UCSD-AML1 (cell line): ENCODE results near the gene SP140L.
"Not testable (repeated sequence)": the region's sequence is repeated elsewhere in the genome, so short reads cannot be mapped to it uniquely, and the experiment has no call there.

Experiments
- DNase-seq: peaks from one replicate; lab custom pipeline; 2025; ENCODE audit not compliant: unreplicated experiment; lab: John Stamatoyannopoulos, UW

The SP140L gene

DNA sequence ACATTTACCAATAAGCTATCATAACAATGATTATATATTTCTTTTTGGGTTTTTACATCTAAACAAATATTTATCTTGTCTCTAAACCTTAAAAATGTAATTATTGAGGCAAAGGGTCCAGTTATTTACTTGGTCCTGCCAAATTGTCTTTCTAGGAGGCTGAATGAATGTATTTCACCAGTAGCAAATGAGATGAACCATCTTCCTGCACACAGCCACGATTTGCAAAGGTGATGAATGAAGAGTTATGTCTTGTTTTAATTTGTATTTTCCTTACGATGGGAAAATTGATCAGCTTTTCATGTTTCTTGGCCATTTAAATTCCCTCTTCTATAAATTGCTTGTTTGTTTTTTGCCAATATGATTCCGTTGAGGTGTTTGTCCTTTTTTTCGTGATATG is 90.4 kb downstream of the SP140L start:
- DNase-seq = no peak

DNA sequence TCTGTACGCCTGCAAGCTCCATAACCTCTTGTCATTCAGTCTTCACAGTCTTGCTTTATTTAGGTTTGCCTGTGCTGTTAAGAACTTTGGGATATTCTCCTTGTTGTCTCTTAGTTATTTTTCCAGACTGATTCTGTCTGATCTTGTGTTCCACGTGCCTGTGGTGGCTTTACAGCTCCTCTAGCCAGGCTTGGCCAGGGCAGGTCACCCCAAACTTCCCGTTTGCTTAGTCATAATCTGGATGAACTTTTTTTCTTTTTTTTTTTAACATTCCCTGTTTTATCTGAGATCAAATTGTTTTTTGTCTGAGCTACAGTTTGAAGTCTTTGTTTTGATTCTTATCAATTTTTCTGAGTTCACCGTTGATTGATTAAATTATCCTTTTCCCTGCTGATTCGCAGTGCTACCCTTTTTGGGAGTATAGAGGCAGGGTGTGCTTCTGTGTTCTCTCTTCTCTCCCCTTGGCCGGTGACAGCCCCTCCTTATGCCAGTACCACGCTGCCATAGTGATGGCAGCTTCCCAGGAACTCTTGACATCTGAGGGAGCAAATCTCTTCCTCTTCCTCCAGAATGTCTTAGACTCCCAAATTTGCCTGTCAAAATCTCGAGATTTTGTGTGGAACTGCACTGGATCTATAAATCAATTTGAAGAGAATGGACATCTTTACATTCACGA is 91.5 kb downstream of the SP140L start:
- no peak for DNase-seq

DNA sequence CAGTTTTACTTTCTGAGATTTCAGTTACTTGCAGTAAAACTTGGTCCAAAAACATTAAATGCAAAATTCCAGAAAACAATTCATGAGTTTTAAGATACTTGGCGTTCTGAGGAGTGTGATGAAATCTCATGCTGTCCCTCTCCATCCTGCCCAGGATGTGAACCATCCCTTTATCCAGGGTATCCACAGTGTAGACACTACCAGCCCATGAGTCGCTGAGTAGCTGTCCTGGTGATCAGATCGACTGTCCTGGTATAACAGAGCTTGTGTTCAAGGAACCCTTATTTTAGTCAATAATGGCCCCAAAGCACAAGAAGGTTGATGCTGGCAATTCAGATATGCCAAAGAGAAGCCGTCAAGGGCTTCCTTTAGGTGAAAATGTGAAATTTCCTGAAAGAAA is 92.2 kb downstream of the SP140L start:
- no peak for DNase-seq

DNA sequence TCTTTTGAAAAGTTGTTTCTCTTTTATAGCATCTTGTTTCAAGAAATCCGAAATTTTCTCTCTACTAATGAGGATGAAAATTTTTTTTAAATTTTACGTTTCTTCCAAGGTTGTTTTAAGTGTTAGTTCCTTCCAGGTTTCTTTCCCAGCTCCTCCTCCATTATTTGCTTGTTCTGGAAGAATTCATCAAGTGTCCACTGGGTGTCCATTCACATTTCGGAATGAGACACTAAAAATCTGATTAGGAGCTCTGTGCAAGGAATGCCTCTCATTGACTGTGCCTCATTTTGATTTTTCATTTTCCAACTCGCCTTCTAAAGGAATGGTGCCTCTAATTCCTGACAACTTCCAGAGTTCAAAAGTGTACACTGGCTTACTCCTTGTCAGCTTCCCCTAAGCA is 95.2 kb downstream of the SP140L start:
- DNase-seq = no peak

DNA sequence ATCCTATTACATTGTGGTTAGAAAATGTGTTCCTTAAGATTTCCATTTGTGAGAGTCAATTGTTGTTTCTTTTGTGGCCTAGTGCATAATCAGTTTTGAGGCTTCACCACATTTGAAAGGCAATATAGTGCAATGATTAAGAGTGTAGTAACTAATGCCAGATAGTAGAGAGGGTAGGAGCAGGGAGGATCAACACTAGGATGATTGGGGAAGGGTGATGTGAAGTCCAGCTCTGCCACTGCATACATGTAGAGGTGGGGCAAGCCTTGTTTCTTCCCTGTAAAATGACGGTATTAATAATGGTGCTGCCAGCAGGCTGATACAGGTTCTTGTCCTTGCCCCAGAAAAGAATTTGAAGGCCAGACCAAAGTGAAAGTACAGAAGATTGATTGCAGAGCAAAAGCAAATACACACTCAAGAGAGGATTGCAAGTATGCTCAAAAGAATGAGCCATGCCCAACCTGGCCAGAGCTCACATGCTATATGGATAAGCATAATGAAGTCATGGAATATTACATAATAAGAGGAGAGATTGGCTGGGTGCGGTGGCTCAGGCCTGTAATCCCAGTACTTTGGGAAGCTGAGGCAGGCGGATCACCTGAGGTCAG is 97.0 kb downstream of the SP140L start:
- no peak for DNase-seq

DNA sequence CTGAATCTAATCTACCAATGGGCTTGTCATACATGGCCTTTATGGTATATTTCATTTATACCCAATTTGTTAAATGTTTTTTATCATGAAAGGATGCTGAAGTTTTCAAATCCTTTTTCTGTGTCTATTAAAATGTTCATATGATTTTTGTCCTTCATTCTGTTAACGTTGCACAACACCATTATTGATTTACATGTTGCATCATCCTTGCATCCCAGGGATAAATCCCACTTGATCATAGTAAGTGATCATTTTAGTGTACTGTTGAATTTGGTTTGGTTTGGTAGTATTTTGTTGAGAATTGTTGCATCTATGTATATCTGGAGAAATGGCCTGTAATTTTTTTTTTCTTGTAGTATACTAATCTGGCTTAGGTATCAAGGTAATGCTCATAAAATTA is 98.4 kb downstream of the SP140L start:
- no peak for DNase-seq

DNA sequence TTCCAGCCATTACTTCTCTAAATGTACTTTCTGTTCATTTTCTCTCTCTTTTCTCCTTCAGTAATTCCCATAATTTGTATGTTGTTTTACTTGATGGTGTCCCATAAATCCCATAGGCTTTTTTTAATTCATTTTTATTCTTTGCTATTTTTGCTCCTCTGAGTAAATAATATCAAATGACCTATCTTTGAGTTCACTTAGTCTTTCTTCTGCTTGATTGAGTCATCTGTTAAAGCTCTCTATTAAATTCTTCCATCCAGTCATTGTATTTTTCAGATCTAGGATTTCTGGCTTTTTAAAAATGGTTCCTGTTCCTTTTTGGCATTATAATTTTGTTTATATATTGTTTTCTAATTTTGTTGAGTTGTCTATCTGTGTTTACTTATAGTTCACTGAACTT is 102.5 kb downstream of the SP140L start:
- no peak for DNase-seq

DNA sequence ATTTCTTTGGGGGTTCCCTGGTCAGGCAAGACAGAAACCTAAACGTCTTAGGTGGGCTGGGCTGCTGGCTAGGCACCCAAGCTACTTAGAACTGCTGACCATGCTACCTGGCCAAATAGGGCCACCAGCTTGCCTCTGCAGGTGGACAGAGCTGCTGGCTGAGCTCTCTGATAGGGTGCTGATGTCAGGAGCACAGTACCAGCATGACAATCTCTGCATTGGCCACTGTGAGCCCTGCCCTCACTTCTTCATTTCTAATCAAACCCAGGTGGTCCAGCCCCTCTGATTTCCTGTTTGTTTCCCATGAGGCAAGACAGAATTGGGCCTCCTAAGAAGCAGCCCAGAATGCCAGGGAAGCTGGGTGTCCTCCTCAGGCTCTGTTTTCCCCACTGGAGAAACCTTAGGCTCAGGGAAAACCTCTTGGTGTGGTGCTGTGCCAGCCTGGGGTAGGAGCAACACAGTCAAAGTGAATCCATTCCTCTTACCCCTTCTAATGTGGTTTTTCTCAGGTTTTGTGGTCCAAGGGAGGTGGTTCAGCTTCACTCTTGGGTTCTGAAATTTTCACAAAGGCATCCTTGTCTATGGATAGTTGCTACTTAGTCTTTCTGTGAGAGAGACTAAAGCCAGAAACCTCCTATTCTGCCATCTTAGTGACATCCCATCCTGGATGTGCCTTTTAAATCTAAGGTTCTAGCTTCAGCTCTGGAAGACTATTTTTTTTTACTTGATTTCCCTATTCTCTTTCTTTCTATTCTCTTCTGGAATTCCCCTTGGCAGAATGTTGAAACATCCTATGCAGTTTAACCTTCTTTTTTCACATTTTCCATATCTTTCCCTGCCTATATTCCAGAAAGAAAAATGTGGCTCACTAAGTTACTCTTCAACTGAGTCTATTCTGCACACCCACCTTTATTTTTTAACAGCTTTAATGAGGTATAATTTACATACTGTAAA is 104.2 kb downstream of the SP140L start:
- no peak for DNase-seq

DNA sequence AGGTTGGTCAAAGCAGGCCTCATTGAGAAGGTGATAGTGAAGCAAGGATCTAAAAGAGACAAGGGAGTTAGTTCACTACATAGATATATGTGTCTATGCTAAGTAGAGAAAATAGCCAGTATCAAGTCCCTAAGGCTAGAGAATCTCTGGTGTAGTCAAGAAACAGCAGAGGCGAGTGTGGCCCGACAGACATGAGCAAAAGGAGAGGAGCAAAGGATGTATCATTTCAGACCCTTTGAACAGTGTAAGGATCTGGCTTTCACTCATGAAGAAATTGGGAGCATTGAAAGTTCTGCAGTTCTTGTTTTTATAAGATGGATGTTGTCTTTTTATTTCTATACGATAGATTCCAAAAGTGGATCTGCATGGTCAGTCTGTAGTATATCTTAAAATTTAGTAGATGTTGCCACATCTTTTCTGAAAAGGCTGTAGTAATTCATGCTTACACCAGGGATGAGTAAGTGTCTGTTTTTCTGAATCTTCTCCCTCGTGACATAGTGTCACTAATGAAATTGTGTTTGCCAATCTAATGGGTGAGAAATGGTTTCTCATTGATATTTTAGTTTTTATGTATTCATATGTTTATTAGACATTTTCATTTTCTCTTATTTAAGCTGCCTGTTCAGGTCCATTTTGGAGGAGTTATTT is 107.8 kb downstream of the SP140L start:
- no peak for DNase-seq

DNA sequence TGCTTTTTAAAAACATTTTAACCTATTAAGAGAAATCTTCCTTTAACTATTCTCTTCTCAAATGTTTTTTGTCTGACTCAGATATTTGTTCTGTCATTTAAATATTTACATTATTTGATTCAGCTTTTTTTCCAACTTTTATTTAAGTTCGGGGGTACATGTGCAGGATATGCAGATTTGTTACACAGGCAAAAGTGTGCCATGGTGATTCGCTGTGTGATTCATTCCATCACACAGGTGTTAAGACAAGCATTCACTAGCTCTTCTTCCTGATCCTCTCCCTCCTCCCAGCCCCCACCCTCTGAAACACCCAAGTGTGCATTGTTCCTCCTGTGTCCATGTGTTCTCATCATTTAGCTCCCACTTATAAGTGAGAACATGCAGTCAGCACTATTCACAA is 108.4 kb downstream of the SP140L start:
- DNase-seq = no peak

DNA sequence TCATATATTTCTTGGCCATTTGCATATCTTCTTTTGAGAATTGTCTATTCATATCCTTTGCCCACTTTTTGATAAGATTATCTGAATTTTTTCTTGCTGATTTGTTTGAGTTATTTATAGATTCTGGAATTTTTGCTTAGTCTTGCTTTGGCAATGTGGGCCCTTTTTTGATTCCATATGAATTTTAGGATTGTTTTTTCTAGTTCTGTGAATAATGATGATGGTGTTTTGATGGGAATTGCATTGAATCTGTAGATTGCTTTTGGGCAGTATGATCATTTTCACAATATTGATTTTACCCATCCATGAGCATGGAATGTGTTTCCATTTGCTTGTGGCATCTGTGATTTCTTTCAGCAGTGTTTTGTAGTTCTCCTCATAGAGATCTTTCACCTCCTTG is 112.1 kb downstream of the SP140L start:
- DNase-seq = not testable (repeated sequence)

DNA sequence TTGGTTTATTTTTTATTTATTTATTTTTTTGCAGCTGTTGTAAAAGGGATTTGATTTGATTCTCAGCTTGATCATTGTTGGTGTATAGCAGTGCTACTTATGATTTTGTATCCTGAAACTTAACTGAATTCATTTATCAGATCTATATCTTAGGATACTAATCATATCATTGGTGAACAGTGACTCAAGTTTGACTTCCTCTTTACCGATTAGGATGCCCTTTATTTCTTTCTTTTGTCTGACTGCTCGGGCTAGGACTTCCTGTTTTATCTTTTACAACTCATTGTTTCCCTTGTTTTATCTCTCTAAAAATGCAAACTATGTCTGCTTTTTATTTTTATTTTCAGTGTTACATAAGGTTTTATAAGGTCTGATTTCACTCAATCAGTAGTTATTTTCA is 112.6 kb downstream of the SP140L start:
- DNase-seq = no peak

DNA sequence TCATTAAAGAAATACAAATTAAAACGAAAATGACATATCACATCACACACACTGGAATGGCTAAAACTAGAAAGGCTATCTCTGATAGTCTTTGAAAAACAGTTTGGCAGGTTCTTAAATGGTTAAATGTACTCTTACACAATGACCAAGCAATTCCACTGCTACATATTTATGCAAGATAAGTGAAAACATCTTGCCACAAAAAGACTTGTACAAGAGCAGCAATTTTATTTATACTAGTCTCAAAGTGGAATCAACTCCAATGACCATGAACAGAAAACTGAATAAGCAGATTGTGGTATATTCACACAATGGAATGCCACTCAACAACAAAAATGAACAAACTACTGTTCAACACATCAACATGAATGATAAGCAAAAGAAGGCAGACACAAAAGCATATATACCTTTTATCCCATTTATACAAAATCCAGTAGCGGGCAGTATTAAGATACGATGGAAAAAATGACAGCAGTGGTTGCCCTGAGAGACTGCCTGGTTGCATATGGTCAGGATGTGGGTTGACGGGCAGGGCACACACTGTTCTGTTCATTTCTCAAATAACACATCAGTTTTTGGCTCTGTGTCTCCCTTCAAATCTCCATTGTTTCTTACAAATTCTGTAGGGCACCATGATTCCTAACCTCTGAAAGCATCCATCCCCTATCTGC is 114.4 kb downstream of the SP140L start:
- peak; percentile 30 for DNase-seq

DNA sequence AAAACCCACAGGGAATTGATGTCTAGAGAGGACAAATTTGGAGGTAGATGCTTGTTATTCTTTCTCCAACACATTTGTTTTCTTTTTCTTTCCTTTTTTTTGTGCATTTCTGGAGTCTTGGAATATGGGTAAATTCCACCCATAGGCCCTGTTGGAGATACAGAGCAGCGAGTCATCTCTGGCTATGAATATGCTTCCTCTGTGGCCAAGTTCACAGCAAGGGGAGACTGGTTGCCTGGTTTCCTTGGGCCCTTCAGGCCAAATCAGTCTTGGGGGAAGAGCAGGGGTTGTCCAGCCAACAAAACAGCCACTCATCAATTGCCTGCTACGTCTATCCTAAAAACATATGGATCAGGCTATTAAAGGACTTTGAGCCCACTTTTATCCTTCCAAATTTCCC is 116.5 kb downstream of the SP140L start:
- DNase-seq = no peak

DNA sequence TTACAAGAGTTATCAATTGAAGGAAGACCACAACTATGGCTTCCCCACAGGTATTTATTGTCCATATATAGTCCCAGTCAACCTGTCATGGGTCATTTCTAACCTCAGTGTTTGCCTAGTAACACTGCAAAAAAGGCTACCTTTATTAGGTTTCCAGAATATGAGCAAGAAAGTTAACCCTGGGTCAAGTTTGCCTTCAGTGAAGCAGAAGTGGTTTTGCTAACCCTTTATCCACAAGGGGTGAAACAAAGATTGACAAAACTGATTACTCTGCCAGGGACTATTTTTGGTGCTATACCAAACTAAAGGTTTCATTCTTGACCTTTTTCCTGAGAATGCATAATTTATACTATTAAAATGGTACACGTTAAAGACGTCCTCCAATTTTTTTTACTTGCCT is 117.8 kb downstream of the SP140L start:
- DNase-seq = no peak

DNA sequence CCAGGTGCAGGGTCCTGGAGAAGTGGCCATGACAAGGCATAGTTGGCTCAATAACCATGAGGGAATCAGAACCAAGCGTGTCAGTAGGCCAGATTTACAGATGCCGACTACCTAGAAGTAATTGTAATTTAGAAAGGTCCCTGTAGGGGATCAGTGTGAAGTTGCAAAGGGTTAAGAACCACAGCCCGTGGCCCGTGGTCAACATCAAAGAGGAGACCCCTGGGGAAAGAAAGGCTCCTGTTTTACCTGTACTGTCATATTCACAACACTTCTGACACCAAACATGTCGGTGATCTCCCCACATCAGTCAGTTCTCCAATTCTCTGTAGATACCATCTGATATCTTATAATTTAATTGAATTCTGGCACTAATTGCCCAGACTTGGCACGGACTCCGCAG is 120.0 kb downstream of the SP140L start:
- no peak for DNase-seq

DNA sequence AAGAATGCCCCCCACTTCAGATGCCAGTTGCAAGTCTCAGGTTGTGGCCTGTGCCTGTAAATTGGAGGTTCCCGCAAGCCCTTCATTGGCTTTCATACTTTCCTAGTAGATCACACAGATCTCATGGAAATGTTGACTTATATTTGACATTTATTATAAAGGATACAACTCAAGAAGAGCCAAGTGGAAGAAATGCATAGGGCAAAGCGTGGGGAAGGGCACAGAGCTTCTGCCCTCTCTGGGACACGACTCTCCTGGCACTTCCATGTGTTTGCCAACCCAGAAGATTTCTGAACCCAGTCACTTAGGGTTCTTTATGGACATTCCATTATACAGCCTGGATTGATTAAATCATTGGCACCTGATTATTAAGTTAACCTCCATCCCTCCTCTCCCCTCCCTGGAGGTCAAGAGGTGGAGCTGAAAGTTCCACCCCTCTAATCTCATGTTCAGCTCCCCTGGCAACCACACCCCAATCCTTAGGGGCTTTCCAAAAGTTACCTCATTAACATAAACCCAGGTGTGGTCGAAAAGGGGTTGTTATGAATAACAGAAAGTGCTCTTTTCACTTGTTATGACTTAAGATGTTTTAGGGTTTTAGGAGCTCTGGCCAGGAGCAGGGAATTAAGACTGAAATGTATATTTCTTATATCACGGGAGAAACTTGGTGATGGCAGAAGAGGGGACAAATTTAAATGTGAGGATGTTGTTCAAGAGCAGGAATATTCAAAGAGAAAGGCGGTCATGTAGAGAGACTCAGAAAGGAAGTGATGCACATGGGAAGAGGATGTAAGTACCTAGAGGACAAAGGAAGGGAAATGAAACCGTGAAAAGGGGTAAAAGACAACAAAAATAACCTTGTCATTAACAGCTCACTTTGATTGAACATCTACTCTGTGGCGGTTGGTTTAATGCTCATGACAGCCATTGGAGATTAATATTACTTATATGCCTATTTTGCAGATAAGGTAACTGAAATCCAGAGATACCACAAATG is 120.8 kb downstream of the SP140L start:
- DNase-seq = no peak

DNA sequence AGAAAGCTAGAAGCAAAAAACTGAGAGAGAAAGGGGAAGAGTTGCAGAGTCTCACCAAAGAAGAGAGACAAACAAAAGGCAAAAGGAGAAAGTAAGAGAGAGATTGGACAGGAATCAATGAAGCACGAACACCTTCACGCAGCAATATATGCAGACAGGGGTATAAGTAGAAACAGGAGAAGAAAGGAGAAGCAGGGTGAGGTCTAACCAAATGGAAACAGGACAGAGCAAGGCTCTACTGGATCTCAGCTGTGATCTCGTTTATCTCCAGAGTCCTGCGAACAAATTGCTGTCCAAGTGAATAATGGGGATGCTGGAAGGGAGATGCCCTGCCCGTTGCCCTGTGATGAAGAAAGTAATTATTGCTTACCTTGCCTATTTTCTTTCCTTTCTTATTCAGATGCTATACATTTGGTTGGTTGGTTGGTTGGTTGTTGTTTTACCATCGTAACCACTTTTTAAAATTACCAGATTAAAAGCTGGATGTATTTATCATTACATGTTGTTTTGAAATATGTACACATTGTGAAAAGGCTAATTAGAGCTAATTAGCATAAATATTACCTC is 123.0 kb downstream of the SP140L start:
- no peak for DNase-seq

DNA sequence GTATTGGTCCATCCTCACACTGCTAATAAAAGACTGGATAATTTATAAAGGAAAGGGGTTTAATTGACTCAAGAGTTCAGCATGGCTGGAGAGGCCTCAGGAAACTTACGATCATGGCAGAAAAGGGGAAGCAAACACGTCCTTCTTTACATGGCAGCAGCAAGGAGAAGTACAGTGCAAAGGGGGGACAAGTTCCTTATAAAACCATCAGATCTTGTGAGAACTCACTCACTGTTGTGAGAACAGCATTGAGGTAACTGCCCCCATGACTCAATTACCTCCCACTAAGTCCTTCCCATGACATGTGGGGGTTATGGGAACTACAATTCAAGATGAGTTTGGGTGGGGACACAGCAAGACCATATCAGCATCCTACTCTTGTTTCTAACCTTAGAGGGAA is 126.0 kb downstream of the SP140L start:
- DNase-seq = no peak
